Stimulated activated naive CD4-positive, alpha-beta T cell (primary cell): ENCODE measurements around the gene CSF1.

Experiments
- DNase-seq, 6 experiments: peaks; one replicate each; lab custom pipeline; 2025; lab: John Stamatoyannopoulos, UW

The CSF1 gene

GRCh38 chr1:109882288-109883245 lies 28.1 kb upstream of the CSF1 start:
- no peak for DNase-seq

GRCh38 chr1:109883248-109883955 lies 27.2 kb upstream of the CSF1 start:
- DNase-seq = no peak

GRCh38 chr1:109884242-109884891 lies 26.3 kb upstream of the CSF1 start:
- DNase-seq = no peak

GRCh38 chr1:109885589-109885988 lies 25.1 kb upstream of the CSF1 start:
- no peak for DNase-seq

- no peak for DNase-seq
Measured at GRCh38 chr1:109886827-109887226, 23.8 kb upstream of the CSF1 start.

GRCh38 chr1:109887271-109887670 lies 23.4 kb upstream of the CSF1 start:
- DNase-seq = no peak

- no peak for DNase-seq
Measured at GRCh38 chr1:109887884-109888283, 22.8 kb upstream of the CSF1 start.

- no peak for DNase-seq
Measured at GRCh38 chr1:109889094-109889493, 21.6 kb upstream of the CSF1 start.

- DNase-seq = no peak
Measured at GRCh38 chr1:109890115-109890953, 20.3 kb upstream of the CSF1 start.

GRCh38 chr1:109891930-109892329 lies 18.7 kb upstream of the CSF1 start:
- DNase-seq = no peak

- no peak for DNase-seq
Measured at GRCh38 chr1:109892561-109893368, 17.9 kb upstream of the CSF1 start.

- DNase-seq = no peak
Measured at GRCh38 chr1:109893532-109894171, 17.0 kb upstream of the CSF1 start.

GRCh38 chr1:109894823-109895719 lies 15.6 kb upstream of the CSF1 start:
- DNase-seq = no peak

- DNase-seq = no peak
Measured at GRCh38 chr1:109895720-109896504, 14.7 kb upstream of the CSF1 start.

GRCh38 chr1:109896681-109897080 lies 14.0 kb upstream of the CSF1 start:
- DNase-seq = no peak

GRCh38 chr1:109897259-109897955 lies 13.2 kb upstream of the CSF1 start:
- DNase-seq = no peak

GRCh38 chr1:109898842-109899241 lies 11.8 kb upstream of the CSF1 start:
- no peak for DNase-seq

- no peak for DNase-seq
Measured at GRCh38 chr1:109901141-109901523, 9.5 kb upstream of the CSF1 start.
